ENCODE data around the gene SH3GL3.

Gene SH3GL3

DNA sequence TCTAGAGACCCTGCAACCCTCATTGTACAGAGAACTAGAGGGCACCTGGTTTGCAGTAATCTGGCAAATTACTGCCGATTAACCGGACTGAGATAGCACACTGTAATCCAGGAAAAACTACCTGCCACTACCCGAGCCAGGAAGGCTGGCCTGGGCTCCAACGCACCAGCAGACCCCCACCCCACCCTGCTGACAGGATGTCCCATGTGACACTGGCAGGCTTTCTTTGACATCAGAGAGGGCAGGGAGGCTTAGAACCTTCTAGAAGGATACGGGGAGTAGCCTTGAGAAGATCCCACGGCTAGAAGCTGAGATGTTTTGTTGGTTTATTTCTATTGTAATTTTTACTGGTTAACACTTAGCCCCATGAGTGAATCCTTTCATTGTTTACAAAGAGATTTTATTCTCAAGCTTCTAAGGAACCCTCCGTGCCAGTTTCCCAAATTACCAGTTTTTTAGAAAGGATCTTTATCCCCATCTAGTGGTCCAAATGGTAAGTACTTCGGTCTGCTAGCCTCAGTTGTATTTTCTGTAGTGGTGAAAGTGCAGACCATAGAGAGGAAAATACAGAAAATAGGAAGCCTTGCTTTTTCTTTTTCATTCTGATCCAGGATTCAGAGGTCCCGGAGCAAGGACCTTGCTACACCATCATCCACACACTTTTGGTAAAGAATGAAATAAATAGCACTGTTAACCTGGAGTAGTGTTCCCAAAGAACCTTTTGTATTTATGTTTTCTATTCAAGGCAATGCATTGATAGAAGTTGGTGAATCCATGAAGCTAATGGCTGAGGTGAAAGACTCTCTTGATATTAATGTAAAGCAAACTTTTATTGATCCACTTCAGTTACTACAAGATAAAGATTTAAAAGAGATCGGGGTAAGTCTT lies 124.9 kb downstream of the SH3GL3 start:
- Histone ChIP-seq H3K9ac (ENCODE audit: insufficient read length, low read depth) (no peak overlapping the region), H3K4me1 (ENCODE audit: insufficient read depth, insufficient read length) (no peaks in the 10 kb centered on the region), H3K27me3 (ENCODE audit: insufficient read depth, insufficient read length) (no peaks in the 10 kb centered on the region), H3K36me3 (ENCODE audit: insufficient read depth, insufficient read length, low read length) (no peaks in the 10 kb centered on the region), H3K9me3 (ENCODE audit: insufficient read depth, low read length) (no peaks in the 10 kb centered on the region), H3K4me3 (ENCODE audit: insufficient read length, low read depth) (no peak overlapping the region)
- peak; percentile 23 for DNase-seq (ENCODE audit: low read depth, low spot score)
- TF ChIP-seq ZNF274 (IDR thresholded peaks at IDR 0.05; ENCODE audit: low read depth, low read length) (no peak), YY1 (IDR thresholded peaks at IDR 0.05; ENCODE audit: insufficient read depth, insufficient read length) (no peak), SUZ12 (IDR thresholded peaks at IDR 0.05; ENCODE audit: extremely low read depth, insufficient read depth, insufficient read length) (no peak)

DNA sequence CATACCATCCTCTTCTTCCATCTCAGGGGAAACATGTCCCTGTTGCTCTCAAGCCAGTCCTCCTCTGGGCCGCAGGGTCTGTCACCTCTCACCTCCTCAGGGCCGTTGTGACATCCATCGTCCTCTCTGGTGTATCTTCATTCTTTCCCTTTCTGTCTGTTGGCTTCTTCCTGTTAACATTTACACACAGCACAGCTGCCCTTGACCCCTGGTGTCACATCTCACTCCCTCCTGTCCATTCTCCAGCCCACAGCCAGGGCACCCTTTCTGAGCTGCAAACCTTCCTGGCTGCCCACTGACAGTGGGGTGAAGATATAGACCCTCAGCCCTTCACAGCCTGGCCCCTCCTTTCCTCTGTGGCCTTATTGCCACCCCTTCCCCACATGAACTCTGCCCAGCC lies 127.2 kb downstream of the SH3GL3 start:
- no peak overlapping the region for H3K9ac ChIP-seq (ENCODE audit: insufficient read length, low read depth)
- no peak for TF ChIP-seq ZNF274 (IDR thresholded peaks at IDR 0.05; ENCODE audit: low read depth, low read length)
- no peak for TF ChIP-seq SUZ12 (IDR thresholded peaks at IDR 0.05; ENCODE audit: extremely low read depth, insufficient read depth, insufficient read length)
- TF ChIP-seq YY1 (IDR thresholded peaks at IDR 0.05; ENCODE audit: insufficient read depth, insufficient read length), result no peak
- no peak for DNase-seq (ENCODE audit: low read depth, low spot score)
- no peak overlapping the region for H3K4me3 ChIP-seq (ENCODE audit: insufficient read length, low read depth)
- no peaks in the 10 kb centered on the region for H3K27me3 ChIP-seq (ENCODE audit: insufficient read depth, insufficient read length)
- H3K4me1 ChIP-seq (ENCODE audit: insufficient read depth, insufficient read length), result no peaks in the 10 kb centered on the region
- H3K36me3 ChIP-seq (ENCODE audit: insufficient read depth, insufficient read length, low read length), result no peaks in the 10 kb centered on the region
- H3K9me3 ChIP-seq (ENCODE audit: insufficient read depth, low read length), result no peaks in the 10 kb centered on the region

DNA sequence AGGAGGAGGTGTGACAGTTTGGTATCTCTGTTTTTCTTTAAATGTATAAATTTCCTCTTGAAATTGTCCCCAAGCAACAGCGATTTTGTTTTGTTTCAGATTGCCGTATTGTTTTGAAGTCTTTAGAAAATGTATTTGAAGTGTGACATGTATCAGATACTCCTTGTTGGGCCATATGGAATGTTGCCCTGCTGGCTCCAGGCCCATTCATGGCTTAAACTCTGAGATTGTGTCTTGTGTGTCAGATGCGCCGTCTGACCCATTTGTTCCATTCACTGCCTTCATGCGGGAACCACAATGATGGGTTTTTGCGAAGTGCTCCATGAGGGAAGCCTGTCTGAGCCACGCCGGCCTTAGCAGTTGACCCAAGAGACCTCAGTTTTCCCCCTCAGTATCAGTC lies 131.6 kb downstream of the SH3GL3 start:
- no peaks in the 10 kb centered on the region for H3K36me3 ChIP-seq (ENCODE audit: insufficient read depth, insufficient read length, low read length)
- H3K9me3 ChIP-seq (ENCODE audit: insufficient read depth, low read length), result no peaks in the 10 kb centered on the region
- no peak overlapping the region for H3K4me3 ChIP-seq (ENCODE audit: insufficient read length, low read depth)
- DNase-seq (ENCODE audit: low read depth, low spot score), result no peak
- TF ChIP-seq ZNF274 (IDR thresholded peaks at IDR 0.05; ENCODE audit: low read depth, low read length) (no peak), SUZ12 (IDR thresholded peaks at IDR 0.05; ENCODE audit: extremely low read depth, insufficient read depth, insufficient read length) (no peak), YY1 (IDR thresholded peaks at IDR 0.05; ENCODE audit: insufficient read depth, insufficient read length) (no peak)
- no peaks in the 10 kb centered on the region for H3K4me1 ChIP-seq (ENCODE audit: insufficient read depth, insufficient read length)
- no peak overlapping the region for H3K9ac ChIP-seq (ENCODE audit: insufficient read length, low read depth)
- H3K27me3 ChIP-seq (ENCODE audit: insufficient read depth, insufficient read length), result no peaks in the 10 kb centered on the region

DNA sequence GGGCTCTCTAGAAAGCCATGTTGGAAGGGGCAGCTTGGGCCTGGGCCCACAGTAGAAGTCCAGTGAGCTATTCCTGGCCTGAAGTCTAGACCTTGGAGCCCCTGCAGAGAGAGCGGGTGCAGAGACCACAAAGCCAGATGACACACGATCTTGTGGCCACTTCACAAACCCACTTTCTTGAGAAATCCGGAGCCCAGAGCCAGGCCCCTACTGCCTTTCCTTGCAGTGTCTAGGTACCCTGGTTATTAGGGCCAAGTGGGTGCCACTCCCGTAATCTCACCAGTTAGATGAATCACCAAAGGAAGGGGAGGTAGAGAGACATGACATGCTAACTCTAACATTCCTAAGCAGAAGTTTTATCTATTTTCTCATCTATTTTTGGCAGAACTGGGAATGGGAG lies 134.2 kb downstream of the SH3GL3 start:
- no peak for TF ChIP-seq ZNF274 (IDR thresholded peaks at IDR 0.05; ENCODE audit: low read depth, low read length)
- no peak overlapping the region for H3K4me3 ChIP-seq (ENCODE audit: insufficient read length, low read depth)
- no peak overlapping the region for H3K9ac ChIP-seq (ENCODE audit: insufficient read length, low read depth)

DNA sequence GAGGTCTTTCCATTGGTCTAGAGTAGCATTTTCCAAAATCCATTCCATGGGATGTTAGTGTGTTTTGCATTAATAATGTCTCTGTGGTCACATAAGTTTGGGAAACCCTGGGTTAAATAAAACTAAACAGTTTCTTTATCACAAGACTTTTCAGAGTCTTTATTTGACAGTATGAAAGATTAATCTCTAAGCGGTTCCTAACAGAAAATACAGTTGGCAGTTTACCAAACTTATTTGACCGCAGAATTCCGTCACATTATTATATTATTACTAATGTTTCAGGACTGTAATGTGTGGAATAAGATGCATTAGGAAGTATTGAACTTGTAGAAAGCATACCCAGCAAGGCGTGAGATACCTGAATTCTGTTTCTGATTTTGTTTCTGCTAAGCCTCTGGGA lies 135.2 kb downstream of the SH3GL3 start:
- H3K4me1 ChIP-seq (ENCODE audit: insufficient read depth, insufficient read length), result no peaks in the 10 kb centered on the region

More for the DNA sequence above, 134.2 kb downstream of the SH3GL3 start:
- no peaks in the 10 kb centered on the region for H3K9me3 ChIP-seq (ENCODE audit: insufficient read depth, low read length)
- no peaks in the 10 kb centered on the region for H3K27me3 ChIP-seq (ENCODE audit: insufficient read depth, insufficient read length)
- no peaks in the 10 kb centered on the region for H3K4me1 ChIP-seq (ENCODE audit: insufficient read depth, insufficient read length)
- no peaks in the 10 kb centered on the region for H3K36me3 ChIP-seq (ENCODE audit: insufficient read depth, insufficient read length, low read length)
- DNase-seq (ENCODE audit: low read depth, low spot score), result no peak

DNA sequence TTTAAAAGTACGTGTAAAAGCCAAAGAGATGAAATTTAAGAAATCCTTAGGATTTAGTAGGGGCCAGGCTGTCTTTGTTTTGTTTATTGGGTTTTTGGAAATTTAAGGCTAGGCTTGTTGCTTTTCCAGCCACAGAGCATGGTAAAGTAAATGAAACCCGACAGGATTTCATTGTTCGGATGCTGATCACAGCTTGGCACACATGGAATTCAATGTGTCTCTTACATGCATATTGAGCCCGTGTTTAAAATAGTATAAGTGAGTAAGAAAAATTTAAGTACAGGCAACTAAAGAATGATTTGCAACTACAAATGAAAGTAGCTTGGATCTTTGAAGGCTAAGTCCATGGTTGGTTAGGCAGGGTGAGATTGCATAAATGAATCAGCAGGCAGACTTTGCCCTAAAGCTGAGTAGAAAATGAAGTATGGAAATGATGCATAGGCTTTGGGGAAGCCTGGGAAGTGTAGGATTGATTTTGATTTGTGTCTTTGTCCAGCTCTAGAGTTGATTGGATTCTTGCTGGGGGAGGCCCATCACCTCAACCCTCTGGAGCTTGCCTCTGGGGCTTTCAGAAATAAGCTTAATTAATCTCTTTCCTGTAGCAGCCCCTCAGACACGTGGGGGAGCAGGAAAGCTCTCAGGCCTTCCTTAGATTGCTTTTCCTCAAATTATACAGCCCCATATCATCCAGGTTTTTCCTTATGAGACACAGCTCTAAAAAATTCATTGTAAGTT lies 138.6 kb downstream of the SH3GL3 start:
- no peaks in the 10 kb centered on the region for H3K27me3 ChIP-seq (ENCODE audit: insufficient read depth, insufficient read length)
- no peak overlapping the region for H3K9ac ChIP-seq (ENCODE audit: insufficient read length, low read depth)
- no peaks in the 10 kb centered on the region for H3K9me3 ChIP-seq (ENCODE audit: insufficient read depth, low read length)
- no peak for TF ChIP-seq SUZ12 (IDR thresholded peaks at IDR 0.05; ENCODE audit: extremely low read depth, insufficient read depth, insufficient read length)
- DNase-seq (ENCODE audit: low read depth, low spot score), result no peak
- no peaks in the 10 kb centered on the region for H3K4me1 ChIP-seq (ENCODE audit: insufficient read depth, insufficient read length)
- H3K36me3 ChIP-seq (ENCODE audit: insufficient read depth, insufficient read length, low read length), result no peaks in the 10 kb centered on the region
- H3K4me3 ChIP-seq (ENCODE audit: insufficient read length, low read depth), result no peak overlapping the region

More for the DNA sequence above, 135.2 kb downstream of the SH3GL3 start:
- TF ChIP-seq YY1 (IDR thresholded peaks at IDR 0.05; ENCODE audit: insufficient read depth, insufficient read length) (no peak), SUZ12 (IDR thresholded peaks at IDR 0.05; ENCODE audit: extremely low read depth, insufficient read depth, insufficient read length) (no peak), ZNF274 (IDR thresholded peaks at IDR 0.05; ENCODE audit: low read depth, low read length) (no peak)
- no peaks in the 10 kb centered on the region for H3K27me3 ChIP-seq (ENCODE audit: insufficient read depth, insufficient read length)
- no peaks in the 10 kb centered on the region for H3K9me3 ChIP-seq (ENCODE audit: insufficient read depth, low read length)
- no peak overlapping the region for H3K9ac ChIP-seq (ENCODE audit: insufficient read length, low read depth)
- DNase-seq (ENCODE audit: low read depth, low spot score), result no peak
- no peaks in the 10 kb centered on the region for H3K36me3 ChIP-seq (ENCODE audit: insufficient read depth, insufficient read length, low read length)
- H3K4me3 ChIP-seq (ENCODE audit: insufficient read length, low read depth), result no peak overlapping the region

DNA sequence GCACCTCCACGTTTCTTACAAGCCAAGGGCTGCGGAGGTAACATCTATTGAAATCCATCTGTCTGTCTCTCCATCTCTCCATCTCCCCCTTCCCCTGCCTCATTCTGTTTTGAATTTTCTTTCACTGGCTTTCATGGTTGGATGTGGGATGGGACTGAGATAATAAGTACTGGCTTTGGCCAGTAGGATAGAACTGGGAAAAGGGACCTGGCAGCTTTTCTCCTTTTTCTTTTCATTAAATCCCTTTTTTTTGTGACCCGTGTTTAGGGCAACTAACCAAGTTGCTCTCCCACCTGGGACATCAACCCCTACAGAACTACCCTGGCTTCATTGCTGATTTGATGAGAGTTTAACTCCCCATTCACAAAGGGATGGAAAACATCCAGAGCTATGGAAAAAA lies 139.9 kb downstream of the SH3GL3 start:
- no peak for DNase-seq (ENCODE audit: low read depth, low spot score)
- no peak overlapping the region for H3K9ac ChIP-seq (ENCODE audit: insufficient read length, low read depth)
- H3K4me3 ChIP-seq (ENCODE audit: insufficient read length, low read depth), result no peak overlapping the region
- H3K27me3 ChIP-seq (ENCODE audit: insufficient read depth, insufficient read length), result no peaks in the 10 kb centered on the region
- no peaks in the 10 kb centered on the region for H3K4me1 ChIP-seq (ENCODE audit: insufficient read depth, insufficient read length)
- no peaks in the 10 kb centered on the region for H3K9me3 ChIP-seq (ENCODE audit: insufficient read depth, low read length)
- no peaks in the 10 kb centered on the region for H3K36me3 ChIP-seq (ENCODE audit: insufficient read depth, insufficient read length, low read length)
- no peak for TF ChIP-seq SUZ12 (IDR thresholded peaks at IDR 0.05; ENCODE audit: extremely low read depth, insufficient read depth, insufficient read length)
- TF ChIP-seq YY1 (IDR thresholded peaks at IDR 0.05; ENCODE audit: insufficient read depth, insufficient read length), result no peak
- no peak for TF ChIP-seq ZNF274 (IDR thresholded peaks at IDR 0.05; ENCODE audit: low read depth, low read length)

All from NT2/D1 (cell line).